CD4-positive, alpha-beta T cell treated with Interferon gamma for 1 hour (primary cell): ENCODE measurements around the gene APCDD1L.

Experiments
- DNase-seq: peaks from one replicate; pipeline ENCODE4 v3.0.0-alpha.2; 2020

APCDD1L gene

GRCh38 chr20:58483470-58483869 lies 31.7 kb downstream of the APCDD1L start:
- DNase-seq, result no peak

GRCh38 chr20:58483051-58483450 lies 32.1 kb downstream of the APCDD1L start:
- no peak for DNase-seq

GRCh38 chr20:58482416-58482815 lies 32.8 kb downstream of the APCDD1L start:
- no peak for DNase-seq

- DNase-seq, result peak; percentile 7
Measured at GRCh38 chr20:58481481-58482021, 33.6 kb downstream of the APCDD1L start.

GRCh38 chr20:58480551-58481336 lies 34.5 kb downstream of the APCDD1L start:
- no peak for DNase-seq

- DNase-seq, result no peak
Measured at GRCh38 chr20:58479726-58480440, 35.3 kb downstream of the APCDD1L start.

GRCh38 chr20:58478141-58478805 lies 36.9 kb downstream of the APCDD1L start:
- DNase-seq, result no peak

GRCh38 chr20:58475466-58475865 lies 39.7 kb downstream of the APCDD1L start:
- DNase-seq, result no peak

- no peak for DNase-seq
Measured at GRCh38 chr20:58473453-58474425, 41.5 kb downstream of the APCDD1L start.

GRCh38 chr20:58472273-58473018 lies 42.8 kb downstream of the APCDD1L start:
- DNase-seq, result no peak

GRCh38 chr20:58471193-58472164 lies 43.7 kb downstream of the APCDD1L start:
- no peak for DNase-seq

- no peak for DNase-seq
Measured at GRCh38 chr20:58470336-58471192, 44.6 kb downstream of the APCDD1L start.

GRCh38 chr20:58469616-58470015 lies 45.6 kb downstream of the APCDD1L start:
- no peak for DNase-seq

GRCh38 chr20:58467572-58468527 lies 47.3 kb downstream of the APCDD1L start:
- DNase-seq, result no peak

GRCh38 chr20:58466729-58467571 lies 48.2 kb downstream of the APCDD1L start:
- DNase-seq, result no peak

GRCh38 chr20:58466095-58466708 lies 49.0 kb downstream of the APCDD1L start:
- no peak for DNase-seq

GRCh38 chr20:58464838-58465237 lies 50.4 kb downstream of the APCDD1L start:
- no peak for DNase-seq
